AG08396 (cell line): ENCODE results near the gene NDUFAF8.

Source experiments
- DNase-seq: peaks from one replicate; pipeline ENCODE4 v3.0.0; 2012; ENCODE audit warnings: low spot score, mixed read lengths

The NDUFAF8 gene

GRCh38 chr17:81277421-81277820, 38.3 kb downstream of the NDUFAF8 start:
- peak; percentile 86 for DNase-seq

DNA sequence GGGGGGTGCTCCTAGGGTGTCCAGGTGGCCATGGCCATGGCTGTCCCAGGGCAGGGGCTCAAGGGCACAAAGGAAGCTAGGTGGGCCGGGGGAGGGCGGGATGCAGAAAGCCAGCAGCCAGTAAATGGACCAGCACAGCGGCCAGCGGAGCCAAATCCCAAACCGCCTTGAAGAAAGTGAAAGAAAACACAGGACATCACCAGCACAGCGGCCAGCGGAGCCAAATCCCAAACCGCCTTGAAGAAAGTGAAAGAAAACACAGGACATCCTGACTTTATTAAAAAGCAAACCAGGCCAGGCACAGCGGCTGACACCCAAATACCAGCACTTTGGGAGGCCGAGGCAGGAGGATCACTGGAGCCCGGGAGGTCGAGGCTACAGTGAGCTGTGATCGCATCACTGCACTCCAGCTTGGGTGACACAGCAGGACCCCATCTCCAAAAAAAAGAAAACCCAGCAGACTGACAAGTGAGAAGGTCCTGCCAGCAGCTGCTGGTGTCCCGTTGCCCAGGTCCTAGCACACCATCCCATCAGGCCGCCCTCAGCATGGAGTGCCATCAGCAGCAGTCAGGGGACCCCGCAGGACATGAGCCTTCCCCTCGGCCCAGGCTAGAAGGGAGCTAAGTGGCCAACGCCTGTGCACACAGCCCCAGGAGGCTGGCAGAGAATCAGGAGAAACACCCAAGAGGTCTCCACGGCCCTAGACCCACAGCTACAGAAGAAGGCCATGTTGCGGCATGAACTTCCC, 39.0 kb downstream of the NDUFAF8 start:
- DNase-seq, result no peak

- DNase-seq, result no peak
These were observed 39.7 kb downstream of the NDUFAF8 start for GRCh38 chr17:81278831-81279230.

DNA sequence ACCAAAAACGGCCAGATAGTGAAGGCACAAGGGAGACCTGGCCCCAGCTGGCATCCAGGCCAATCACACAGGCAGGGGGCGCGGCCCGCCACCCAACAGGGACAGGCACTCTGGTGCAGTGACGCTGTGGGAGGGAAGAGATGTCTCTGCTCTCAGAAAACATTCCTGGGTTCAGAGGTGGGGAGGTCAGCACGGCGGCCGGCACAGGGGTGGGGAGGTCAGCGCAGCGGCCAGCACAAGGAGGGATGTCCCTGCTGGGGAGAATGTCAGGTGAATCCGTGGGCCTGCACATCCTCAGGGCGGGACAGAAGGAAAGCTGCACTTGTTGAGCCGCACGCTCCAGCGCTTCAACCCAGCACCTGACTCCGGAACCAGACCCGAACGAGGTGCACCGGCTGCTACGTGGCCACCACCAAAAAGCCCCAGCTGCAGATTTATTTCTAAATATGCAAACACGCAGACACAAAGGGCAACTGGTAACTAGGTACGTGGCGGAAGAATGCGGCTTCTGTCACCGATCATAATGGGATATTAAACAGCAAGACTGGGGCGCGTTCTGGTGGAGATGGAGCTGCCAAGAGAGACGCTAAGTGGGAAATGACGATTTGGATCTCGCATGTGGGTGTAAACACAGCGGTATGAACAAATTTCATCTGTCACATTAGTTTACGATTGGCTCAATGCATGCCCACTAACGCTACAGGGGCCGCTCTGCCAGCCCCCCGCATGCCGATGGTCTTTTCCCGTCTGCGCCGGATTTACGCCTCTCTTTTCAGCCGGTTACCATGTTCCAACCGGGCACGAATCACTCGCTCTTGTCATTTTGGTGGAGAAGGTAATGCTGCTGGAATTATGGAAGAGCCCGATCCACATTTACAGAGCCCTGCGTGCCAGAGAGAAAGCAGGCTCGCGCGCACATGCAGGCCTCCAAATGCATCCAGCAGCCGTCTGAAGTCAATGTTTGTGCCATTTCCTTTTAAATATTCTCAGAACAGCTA, 40.5 kb downstream of the NDUFAF8 start:
- DNase-seq, result no peak

DNA sequence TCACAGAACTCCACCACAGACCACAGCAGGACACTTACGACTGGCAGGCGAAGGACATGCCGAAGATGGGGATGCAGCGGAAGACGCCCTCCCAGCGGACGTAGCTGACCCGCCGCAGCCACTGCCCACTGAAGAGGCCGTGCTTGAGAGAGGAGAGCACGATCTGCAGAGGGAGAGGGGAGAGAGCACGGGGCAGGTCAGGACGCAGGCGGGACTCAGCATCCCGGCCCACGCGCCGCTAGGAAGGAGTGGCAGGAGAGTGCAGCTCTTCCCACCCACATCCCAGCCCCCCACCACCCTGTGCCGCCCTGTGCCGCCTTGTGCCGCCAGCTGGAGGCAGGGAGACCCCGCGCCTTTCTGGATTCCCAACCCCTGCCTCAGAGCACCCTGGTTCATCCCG, 41.5 kb downstream of the NDUFAF8 start:
- DNase-seq, result no peak

- DNase-seq, result no peak
These were observed 43.0 kb downstream of the NDUFAF8 start for GRCh38 chr17:81282141-81282540.

- DNase-seq, result no peak
These were observed 43.8 kb downstream of the NDUFAF8 start for GRCh38 chr17:81282876-81283275.

GRCh38 chr17:81285179-81285878, 46.2 kb downstream of the NDUFAF8 start:
- no peak for DNase-seq

DNA sequence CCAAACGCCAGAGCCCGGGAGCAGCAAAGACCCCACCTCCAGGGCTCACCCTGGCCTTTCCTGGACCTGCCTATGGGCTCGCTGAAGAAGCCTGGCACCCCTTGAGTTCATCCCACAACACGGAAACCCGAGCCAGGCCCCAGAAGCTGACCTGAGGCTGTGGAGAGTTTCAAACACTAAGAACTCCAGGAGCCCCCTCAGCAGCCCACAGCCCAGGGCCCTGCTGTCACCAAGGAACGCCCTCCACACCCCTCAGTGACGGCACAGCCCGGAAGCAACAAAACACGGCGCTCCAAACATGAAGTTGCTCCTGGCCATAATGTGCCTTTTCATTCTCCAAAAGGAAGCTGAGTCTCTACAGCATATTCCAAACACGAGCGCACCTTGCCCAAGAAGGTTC, 46.8 kb downstream of the NDUFAF8 start:
- DNase-seq, result no peak

DNA sequence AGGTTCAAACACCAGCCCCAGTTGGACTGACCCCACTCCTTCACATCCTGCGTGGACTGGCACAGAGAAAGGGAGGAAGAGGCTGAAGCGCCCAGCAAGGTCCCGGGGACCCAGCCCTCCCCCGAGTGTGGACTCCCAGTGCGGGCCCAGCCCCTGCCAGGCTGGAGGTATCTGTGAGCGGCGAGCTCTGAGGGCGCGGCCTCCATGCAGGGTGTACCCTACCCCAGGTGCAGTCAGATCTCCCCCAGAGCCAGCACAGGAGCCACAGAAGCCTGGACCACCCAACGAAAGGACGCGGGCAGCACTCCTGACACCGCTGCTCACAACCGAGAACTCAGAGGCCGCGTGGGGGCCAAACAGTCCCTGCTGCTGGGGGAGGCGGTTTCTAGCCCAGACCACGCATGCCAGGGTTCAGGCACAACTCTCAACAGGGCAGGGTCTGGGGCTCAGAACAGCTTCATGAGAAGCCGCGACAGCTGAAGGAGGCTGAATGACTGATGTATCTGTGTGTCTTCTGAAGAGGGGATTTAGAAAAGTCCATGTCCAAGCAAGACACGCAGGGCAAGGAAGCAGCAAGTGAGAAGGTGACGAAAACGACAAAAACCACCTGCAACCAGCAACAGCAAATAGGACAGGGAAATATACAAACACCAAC, 47.5 kb downstream of the NDUFAF8 start:
- no peak for DNase-seq

DNA sequence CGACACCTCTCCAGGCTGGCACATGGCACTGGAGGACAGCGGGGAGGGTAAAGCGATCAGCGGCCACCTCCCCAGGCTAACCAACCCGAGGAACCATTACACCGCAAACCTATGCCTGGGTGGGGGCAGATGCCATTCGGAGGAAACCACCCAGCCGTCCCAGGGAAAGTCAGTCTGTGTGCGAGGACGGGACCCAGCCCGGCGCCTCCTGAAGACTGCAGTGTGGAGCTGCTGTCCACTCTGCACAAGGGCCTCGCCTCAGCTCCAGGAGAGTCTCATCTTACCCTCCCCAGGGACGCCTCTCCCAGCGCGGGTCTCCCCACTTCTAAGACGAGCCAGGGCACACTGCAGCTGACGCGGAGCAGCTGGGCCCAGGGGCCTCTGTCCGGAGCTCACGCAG, 48.0 kb downstream of the NDUFAF8 start:
- DNase-seq, result no peak

DNA sequence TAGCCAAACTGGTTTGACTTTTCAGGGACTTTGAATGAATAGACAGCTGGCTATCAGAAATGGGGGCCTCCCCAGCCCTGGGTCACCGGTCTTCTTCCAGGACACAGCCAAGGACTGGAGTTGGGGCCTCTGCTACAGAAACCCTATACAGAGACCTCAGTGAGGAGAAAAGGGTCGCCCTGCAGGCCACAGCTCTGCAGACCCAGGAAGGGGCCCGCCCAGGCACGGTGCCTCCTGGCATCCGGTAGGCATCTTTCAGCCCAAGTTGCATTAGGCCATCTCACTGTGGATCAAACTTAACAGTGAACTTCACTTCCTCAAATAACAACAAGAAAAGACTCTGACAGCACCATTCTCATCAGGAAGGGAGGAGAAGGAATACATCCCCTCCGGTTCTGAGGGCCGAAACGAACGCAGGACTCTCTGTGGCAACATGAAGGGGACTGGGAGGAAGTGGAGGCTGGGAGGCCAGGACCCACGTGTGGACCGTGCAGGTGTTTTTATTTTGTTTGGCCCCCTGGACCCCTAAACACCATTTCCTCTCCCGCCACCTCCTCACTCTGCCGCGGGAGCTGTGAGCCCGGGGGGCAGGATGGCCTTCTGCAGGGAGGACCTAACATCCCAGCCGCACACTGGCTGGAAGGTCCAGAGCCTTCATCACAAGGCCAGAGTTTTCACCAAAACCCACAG, 48.8 kb downstream of the NDUFAF8 start:
- no peak for DNase-seq

- DNase-seq, result no peak
These were observed 49.6 kb downstream of the NDUFAF8 start for GRCh38 chr17:81288715-81289114.

DNA sequence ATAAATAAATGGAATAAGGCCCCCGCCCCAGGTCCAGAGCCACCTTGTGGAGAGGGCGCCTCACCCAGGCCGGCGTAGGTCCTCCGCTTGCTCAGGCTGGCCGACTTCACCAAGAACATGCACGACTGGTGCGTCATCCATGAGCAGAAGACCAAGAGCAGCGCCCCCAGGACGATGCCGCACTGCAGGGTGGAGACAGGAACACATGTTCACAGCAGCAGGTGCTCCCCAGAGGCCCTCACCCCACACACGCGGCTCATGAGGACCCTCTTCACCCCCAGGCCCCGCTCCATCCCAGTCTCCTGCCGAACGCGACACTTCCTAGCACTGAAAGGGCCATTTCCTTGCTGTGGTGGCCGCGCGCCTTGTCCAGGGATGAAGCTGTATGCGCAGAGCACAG, 50.5 kb downstream of the NDUFAF8 start:
- DNase-seq, result no peak

DNA sequence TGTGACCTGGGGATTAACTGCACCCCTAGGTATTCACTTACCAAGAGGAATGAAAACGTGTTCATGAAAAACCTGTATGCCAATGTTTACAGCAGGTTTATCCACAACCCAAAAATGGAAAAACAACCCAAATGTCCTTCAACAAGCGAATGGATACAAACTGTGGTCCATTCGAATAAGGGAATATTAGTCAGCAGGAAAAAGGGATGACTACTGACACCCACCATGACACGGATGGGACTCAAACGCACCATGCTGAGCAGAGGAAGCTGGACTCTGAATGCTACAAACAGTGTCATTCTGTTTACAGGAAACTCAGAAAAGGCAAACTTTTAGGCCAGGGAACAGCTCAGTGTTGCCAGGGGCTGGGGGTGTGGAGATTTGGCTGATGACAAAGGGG, 51.1 kb downstream of the NDUFAF8 start:
- no peak for DNase-seq
